Ishikawa (cell line): Measurements from ENCODE around the gene WNK2.

Source experiments
- CEBPB ChIP-seq: IDR thresholded peaks from 2 replicates; pipeline ENCODE4 v1.6.1; 2012
- CREB1 ChIP-seq: IDR thresholded peaks from 2 replicates; pipeline ENCODE4 v1.6.1; 2012; ENCODE audit warnings: low read depth
- EGR1 ChIP-seq: IDR thresholded peaks from 2 replicates; pipeline ENCODE4 v1.6.1; 2012
- EP300 ChIP-seq: IDR thresholded peaks from 2 replicates; pipeline ENCODE4 v1.6.1; 2012; ENCODE audit warnings: borderline replicate concordance
- FOXM1 ChIP-seq: IDR thresholded peaks from 2 replicates; pipeline ENCODE4 v1.6.1; 2012; ENCODE audit warnings: low read depth, borderline replicate concordance
- MAX ChIP-seq: IDR thresholded peaks from 2 replicates; pipeline ENCODE4 v1.6.1; 2012
- NFIC ChIP-seq: IDR thresholded peaks from 2 replicates; pipeline ENCODE4 v1.6.1; 2012
- RAD21 ChIP-seq: IDR thresholded peaks from 2 replicates; pipeline ENCODE4 v1.6.1; 2012; ENCODE audit warnings: low read depth
- REST ChIP-seq: IDR thresholded peaks from 2 replicates; pipeline ENCODE4 v1.6.1; 2012; ENCODE audit warnings: low read depth, mild to moderate bottlenecking
- TAF1 ChIP-seq: IDR thresholded peaks from 2 replicates; pipeline ENCODE4 v1.6.1; 2012; ENCODE audit warnings: low read depth, mild to moderate bottlenecking
- TCF12 ChIP-seq: IDR thresholded peaks from 2 replicates; pipeline ENCODE4 v1.6.1; 2012; ENCODE audit warnings: low read depth
- TEAD4 ChIP-seq: IDR thresholded peaks from 2 replicates; pipeline ENCODE4 v1.6.1; 2012
- YY1 ChIP-seq: IDR thresholded peaks from 2 replicates; pipeline ENCODE4 v1.6.1; 2012; ENCODE audit warnings: low read depth
- ZBTB7A ChIP-seq: IDR thresholded peaks from 2 replicates; pipeline ENCODE4 v1.6.1; 2012; ENCODE audit warnings: low read depth

DNA sequence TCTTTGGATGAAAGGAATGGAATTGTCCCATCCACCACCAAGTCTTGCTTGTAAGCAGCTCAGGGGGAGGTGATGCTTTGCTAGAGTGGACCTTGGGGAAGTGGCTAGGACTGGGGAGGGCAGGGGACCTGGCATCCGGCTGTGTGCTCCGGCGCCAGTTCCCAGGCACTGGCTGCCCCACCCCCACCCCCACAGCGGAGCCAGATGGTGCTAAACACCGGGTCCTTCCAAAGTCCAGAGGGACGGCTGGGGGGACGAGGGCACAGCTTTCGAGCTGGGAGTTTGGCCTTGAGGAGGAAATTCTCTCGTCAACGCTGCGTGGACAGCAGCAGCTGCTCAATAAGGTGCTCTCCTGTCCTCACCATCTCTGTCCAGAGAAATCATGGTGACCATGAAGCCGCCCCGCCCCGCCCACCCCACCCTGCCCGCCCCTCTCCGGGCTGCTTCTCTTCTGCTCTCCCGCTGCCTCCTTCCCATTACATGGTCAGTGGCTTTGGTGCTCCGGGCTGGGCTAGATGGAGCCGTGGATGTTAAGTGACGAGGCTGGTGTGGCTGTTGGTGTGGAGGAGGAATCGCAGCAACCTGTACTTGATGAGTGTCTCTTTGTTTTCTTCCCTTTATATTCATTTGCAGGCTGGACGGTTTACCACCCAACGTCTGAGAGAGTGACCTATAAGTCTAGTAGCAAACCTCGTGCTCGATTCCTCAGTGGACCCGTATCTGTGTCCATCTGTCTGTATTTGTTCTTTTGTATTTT is 115.7 kb downstream of the WNK2 start:
- no peak for TF ChIP-seq EGR1
- TF ChIP-seq MAX = no peak
- no peak for TF ChIP-seq CREB1
- TF ChIP-seq FOXM1 = no peak
- no peak for TF ChIP-seq YY1
- no peak for TF ChIP-seq CEBPB
- no peak for TF ChIP-seq EP300
- no peak for TF ChIP-seq RAD21
- no peak for TF ChIP-seq TAF1
- TF ChIP-seq NFIC = no peak
- TF ChIP-seq ZBTB7A = no peak
- TF ChIP-seq REST = no peak
- TF ChIP-seq TCF12 = no peak
- no peak for TF ChIP-seq TEAD4
